Upper lobe of left lung (tissue), 4 donors: ENCODE data around the gene GNA12.

ENCODE experiments used
- CTCF ChIP-seq, 6 experiments: fragments of 450-650 bp in 4 of 6; fragments of 200-600 bp in 2 of 6; sonication (generic) in 2 of 6; IDR thresholded peaks; one replicate each; pipeline ENCODE4 v1.5.1; 2016 to 2019; ENCODE audit warnings: antibody characterized with exemption in 6 of 6
- EP300 ChIP-seq, 4 donors: sonication (generic); formaldehyde crosslinking; IDR thresholded peaks; one replicate each; pipeline ENCODE4 v1.5.1; 2017; ENCODE audit warnings: antibody characterized with exemption in 4 of 4, control low read depth in 2 of 4
- POLR2A ChIP-seq, 4 donors: fragments of 450-650 bp; IDR thresholded peaks; one replicate each; pipeline ENCODE4 v1.5.1; 2016 to 2017; ENCODE audit warnings: antibody characterized with exemption in 4 of 4, mild to moderate bottlenecking in 2 of 4
- POLR2AphosphoS5 ChIP-seq, 2 donors: sonication (generic); formaldehyde crosslinking; IDR thresholded peaks; one replicate each; pipeline ENCODE4 v1.5.1; 2017; ENCODE audit warnings: antibody characterized with exemption in 2 of 2

DNA sequence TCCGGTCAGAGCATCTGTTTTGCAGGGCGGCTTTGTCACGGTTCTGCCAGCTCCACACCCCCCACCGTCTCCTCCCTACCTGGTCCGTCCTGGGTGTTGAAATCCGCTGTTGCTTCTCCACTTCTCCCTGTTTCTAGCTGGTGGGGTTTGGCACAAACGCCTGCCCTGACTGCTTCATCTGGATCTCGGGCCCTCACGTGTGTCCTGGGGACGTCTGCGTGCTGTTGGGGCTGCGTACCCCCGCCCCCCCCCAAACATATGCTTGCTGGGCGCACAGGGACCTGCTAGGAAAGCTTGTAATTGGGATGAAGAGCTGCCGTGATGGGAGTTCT lies 144.9 kb downstream of the GNA12 start:
- no peak for TF ChIP-seq CTCF (IDR thresholded peaks at IDR 0.05)
- TF ChIP-seq POLR2A (IDR thresholded peaks at IDR 0.05), result no peak
- no peak for TF ChIP-seq EP300 (IDR thresholded peaks at IDR 0.05)
- TF ChIP-seq POLR2AphosphoS5 (IDR thresholded peaks at IDR 0.05), result no peak
